ENCODE results near the gene SLFN13. TPM values are rescaled to one million over a fixed set of nuclear protein-coding genes. Genes with fewer than 3 reads are reported as not detected.
"Not testable (repeated sequence)": the region's sequence is repeated elsewhere in the genome, so short reads cannot be mapped to it uniquely, and the experiment has no call there.

SLFN13 gene
- total and polyA plus RNA-seq, 12 donors: 0.97 to 9.7 (median 3.1) TPM

DNA sequence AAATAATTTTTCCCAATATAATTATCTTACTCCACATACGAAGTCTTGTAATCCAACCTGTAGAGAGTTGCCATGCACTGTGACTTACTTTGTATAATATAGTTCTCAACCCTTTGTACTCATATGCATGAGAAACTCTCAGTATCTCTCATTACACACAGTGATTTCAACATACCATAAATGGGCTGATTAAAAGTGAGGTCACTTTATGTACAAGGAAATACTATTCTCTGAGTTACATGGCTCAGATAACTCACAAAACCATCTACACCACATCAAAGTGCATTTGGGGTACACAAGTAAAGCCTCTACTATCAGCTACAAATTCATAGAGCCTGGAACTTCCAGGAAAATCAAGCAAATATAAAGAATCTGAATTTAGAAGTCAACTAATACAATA is 44.2 kb downstream of the SLFN13 start:
- TF ChIP-seq POLR2A (IDR thresholded peaks at IDR 0.05): no peak
- TF ChIP-seq, protein P1, sequence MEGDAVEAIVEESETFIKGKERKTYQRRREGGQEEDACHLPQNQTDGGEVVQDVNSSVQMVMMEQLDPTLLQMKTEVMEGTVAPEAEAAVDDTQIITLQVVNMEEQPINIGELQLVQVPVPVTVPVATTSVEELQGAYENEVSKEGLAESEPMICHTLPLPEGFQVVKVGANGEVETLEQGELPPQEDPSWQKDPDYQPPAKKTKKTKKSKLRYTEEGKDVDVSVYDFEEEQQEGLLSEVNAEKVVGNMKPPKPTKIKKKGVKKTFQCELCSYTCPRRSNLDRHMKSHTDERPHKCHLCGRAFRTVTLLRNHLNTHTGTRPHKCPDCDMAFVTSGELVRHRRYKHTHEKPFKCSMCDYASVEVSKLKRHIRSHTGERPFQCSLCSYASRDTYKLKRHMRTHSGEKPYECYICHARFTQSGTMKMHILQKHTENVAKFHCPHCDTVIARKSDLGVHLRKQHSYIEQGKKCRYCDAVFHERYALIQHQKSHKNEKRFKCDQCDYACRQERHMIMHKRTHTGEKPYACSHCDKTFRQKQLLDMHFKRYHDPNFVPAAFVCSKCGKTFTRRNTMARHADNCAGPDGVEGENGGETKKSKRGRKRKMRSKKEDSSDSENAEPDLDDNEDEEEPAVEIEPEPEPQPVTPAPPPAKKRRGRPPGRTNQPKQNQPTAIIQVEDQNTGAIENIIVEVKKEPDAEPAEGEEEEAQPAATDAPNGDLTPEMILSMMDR (IDR thresholded peaks at IDR 0.05): no peak
- intact Hi-C loops (cut with DNase I): no loop called here
- H3K9me3 ChIP-seq (replicated peaks in 1 of 3): no peaks in the 10 kb centered on the region
- H3K4me1 ChIP-seq (replicated peaks in 1 of 2): no peaks in the 10 kb centered on the region
- H3K27ac ChIP-seq: no peak overlapping the region
- peaks cover 0 to 5% of the 10 kb centered on the region in 2 donors for H3K36me3 ChIP-seq (replicated peaks in 1 of 2)
- DNase-seq: no peak
- no peak overlapping the region for H3K4me3 ChIP-seq
- no peaks in the 10 kb centered on the region for H3K27me3 ChIP-seq
- 79 to 94% (median 90%) methylated on average over 1 of the region's 1 CpG for WGBS, 4 donors

GRCh38 chr17:35393783-35394182 is 54.8 kb downstream of the SLFN13 start:
- H3K4me3 ChIP-seq; H3K9me3 ChIP-seq (replicated peaks in 1 of 3); H3K4me1 ChIP-seq (replicated peaks in 1 of 2); H3K27ac ChIP-seq; DNase-seq; H3K36me3 ChIP-seq (replicated peaks in 1 of 2); H3K27me3 ChIP-seq; intact Hi-C loops (cut with DNase I): not testable (repeated sequence)
- 76 to 89% (median 85%) methylated on average over 13 of the region's 13 CpGs for WGBS, 4 donors

DNA sequence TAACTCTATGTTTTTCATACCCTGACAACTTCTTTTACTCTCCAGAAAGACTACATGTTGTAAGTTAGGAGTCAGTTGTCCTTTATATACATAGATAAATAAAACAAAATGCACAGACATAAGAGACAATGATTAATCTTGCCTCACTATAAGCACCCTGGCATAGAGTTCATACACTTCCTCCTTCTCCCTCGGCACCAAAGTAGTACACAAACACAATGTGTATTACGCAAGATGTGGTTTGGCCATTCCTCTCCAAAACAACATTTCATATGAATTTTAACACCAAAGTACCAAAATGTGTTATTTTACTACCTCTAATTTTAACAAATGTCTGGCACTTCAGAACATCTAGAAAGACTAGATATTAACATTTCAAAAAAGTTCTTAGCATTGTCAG is 57.9 kb downstream of the SLFN13 start:
- H3K27me3 ChIP-seq: no peaks in the 10 kb centered on the region
- no peak overlapping the region for H3K4me3 ChIP-seq
- H3K27ac ChIP-seq: no peak overlapping the region
- H3K4me1 ChIP-seq (replicated peaks in 1 of 2): no peaks in the 10 kb centered on the region
- no peaks in the 10 kb centered on the region for H3K9me3 ChIP-seq (replicated peaks in 1 of 3)
- TF ChIP-seq, protein P1 (IDR thresholded peaks at IDR 0.05): no peak
- TF ChIP-seq POLR2A (IDR thresholded peaks at IDR 0.05): no peak
- H3K36me3 ChIP-seq (replicated peaks in 1 of 2): no peaks in the 10 kb centered on the region
- no peak for DNase-seq
- 42 to 69% (median 44%) methylated on average over 2 of the region's 2 CpGs for WGBS, 4 donors
- intact Hi-C loops (cut with DNase I): no loop called here

GRCh38 chr17:35390156-35390555 is 58.4 kb downstream of the SLFN13 start:
- intact Hi-C loops (cut with DNase I): no loop called here
- WGBS, 4 donors: 20 to 90% (median 86%) methylated on average over 1 to 2 of the region's 2 CpGs; no CpG with 5 or more reads in 1 of the 4 donors
- no peak overlapping the region for H3K27ac ChIP-seq
- DNase-seq: no peak
- no peaks in the 10 kb centered on the region for H3K27me3 ChIP-seq
- H3K4me3 ChIP-seq: no peak overlapping the region
- H3K4me1 ChIP-seq (replicated peaks in 1 of 2): no peaks in the 10 kb centered on the region
- no peak for TF ChIP-seq POLR2A (IDR thresholded peaks at IDR 0.05)
- TF ChIP-seq, protein P1 (IDR thresholded peaks at IDR 0.05): no peak
- H3K36me3 ChIP-seq (replicated peaks in 1 of 2): no peaks in the 10 kb centered on the region
- H3K9me3 ChIP-seq (replicated peaks in 1 of 3): no peaks in the 10 kb centered on the region

DNA sequence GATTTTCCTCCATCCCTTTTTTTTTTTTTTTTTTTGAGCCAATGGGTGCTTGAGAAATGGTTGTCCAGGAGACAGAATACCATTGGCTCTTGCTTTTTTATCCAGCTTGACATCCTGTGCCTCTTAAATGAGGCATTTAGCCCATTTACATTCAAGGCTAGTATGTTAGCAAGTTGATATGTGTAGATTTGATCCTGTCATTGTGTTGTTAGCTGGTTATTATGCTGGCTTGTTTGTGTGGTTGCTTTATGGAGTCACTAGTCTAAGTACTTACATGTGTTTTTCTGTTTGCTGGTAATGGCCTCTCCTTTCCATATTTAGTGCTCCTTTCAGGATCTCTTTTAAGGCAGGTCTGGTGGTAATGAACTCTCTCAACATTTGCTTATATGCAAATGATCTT is 61.1 kb downstream of the SLFN13 start:
- intact Hi-C loops (cut with DNase I): no loop called here
- no peak for DNase-seq
- H3K9me3 ChIP-seq (replicated peaks in 1 of 3): no peaks in the 10 kb centered on the region
- H3K27ac ChIP-seq: no peak overlapping the region
- H3K4me1 ChIP-seq (replicated peaks in 1 of 2): no peaks in the 10 kb centered on the region
- no peak overlapping the region for H3K4me3 ChIP-seq
- TF ChIP-seq, protein P1 (IDR thresholded peaks at IDR 0.05): no peak
- no peak for TF ChIP-seq POLR2A (IDR thresholded peaks at IDR 0.05)
- H3K36me3 ChIP-seq (replicated peaks in 1 of 2): no peaks in the 10 kb centered on the region
- no peaks in the 10 kb centered on the region for H3K27me3 ChIP-seq

Small RNA genes within 50 kb of the gene (small RNA-seq; reads per million reads assigned to genes)
- gene AC060766.5: 0 reads per million in 2 donors

Other genes with a start within 250 kb of the SLFN13 start
- 10 to 100 TPM in 8 of 9 donors, 1 to 10 TPM in 1; 3.2 to 57.8 (median 38.1) TPM for gene SLFN5, start 205.7 kb downstream of the SLFN13 start, total RNA-seq
- gene SLFN5, start 205.7 kb downstream of the SLFN13 start, polyA plus RNA-seq: 10 to 100 TPM in 1 of 3 donors, 1 to 10 TPM in 2; 4.3 to 16.5 (median 8.0) TPM
- 10 to 100 TPM in 8 of 9 donors, 1 to 10 TPM in 1; 6.4 to 37.3 (median 20.6) TPM for gene SLFN11, start 75.1 kb downstream of the SLFN13 start, total RNA-seq
- 10 to 100 TPM in 2 of 3 donors, 1 to 10 TPM in 1; 8.0 to 10.9 (median 10.1) TPM for gene SLFN11, start 75.1 kb downstream of the SLFN13 start, polyA plus RNA-seq
- 10 to 100 TPM in 8 of 9 donors, 1 to 10 TPM in 1; 5.1 to 17.1 (median 12.7) TPM for gene SLFN12, start 16.3 kb downstream of the SLFN13 start, total RNA-seq
- gene SLFN12, start 16.3 kb downstream of the SLFN13 start, polyA plus RNA-seq: 1 to 10 TPM; 5.5 to 9.7 (median 5.6) TPM
- 1 to 10 TPM in 1 of 9 donors, under 1 TPM in 7, not detected in 1; 0.17 to 2.0 (median 0.52) TPM for gene SLFN12L, start 88.9 kb upstream of the SLFN13 start, total RNA-seq
- gene SLFN12L, start 88.9 kb upstream of the SLFN13 start, polyA plus RNA-seq: under 1 TPM; 0.13 to 0.59 (median 0.32) TPM
- gene SLFN14, start 112.1 kb upstream of the SLFN13 start, total RNA-seq: under 1 TPM in 1 of 9 donors, not detected in 8; 0.39 TPM
- gene SLFN14, start 112.1 kb upstream of the SLFN13 start, polyA plus RNA-seq: not detected
- 10 to 100 TPM in 6 of 9 donors, 1 to 10 TPM in 3; 8.9 to 16.3 (median 12.7) TPM for gene PEX12, start 129.8 kb upstream of the SLFN13 start, total RNA-seq
- 10 to 100 TPM in 1 of 3 donors, 1 to 10 TPM in 2; 4.2 to 18.5 (median 4.7) TPM for gene PEX12, start 129.8 kb upstream of the SLFN13 start, polyA plus RNA-seq
- 100 to 1,000 TPM in 4 of 9 donors, 10 to 100 TPM in 5; 62.4 to 167 (median 79.9) TPM for gene AP2B1, start 138.6 kb upstream of the SLFN13 start, total RNA-seq
- gene AP2B1, start 138.6 kb upstream of the SLFN13 start, polyA plus RNA-seq: 100 to 1,000 TPM in 1 of 3 donors, 10 to 100 TPM in 2; 23.4 to 104 (median 50.5) TPM

Measured in adrenal gland (tissue), 12 donors.